GM19467 (cell line): ENCODE results near the gene DUSP28.

Source experiments
- ATAC-seq: cut with Tn5 transposase; IDR thresholded peaks from one replicate; pipeline ENCODE4 v1.9.1; 2021; ENCODE audit warnings: mild to moderate bottlenecking, moderate library complexity; ENCODE audit not compliant: unreplicated experiment

Gene DUSP28

DNA sequence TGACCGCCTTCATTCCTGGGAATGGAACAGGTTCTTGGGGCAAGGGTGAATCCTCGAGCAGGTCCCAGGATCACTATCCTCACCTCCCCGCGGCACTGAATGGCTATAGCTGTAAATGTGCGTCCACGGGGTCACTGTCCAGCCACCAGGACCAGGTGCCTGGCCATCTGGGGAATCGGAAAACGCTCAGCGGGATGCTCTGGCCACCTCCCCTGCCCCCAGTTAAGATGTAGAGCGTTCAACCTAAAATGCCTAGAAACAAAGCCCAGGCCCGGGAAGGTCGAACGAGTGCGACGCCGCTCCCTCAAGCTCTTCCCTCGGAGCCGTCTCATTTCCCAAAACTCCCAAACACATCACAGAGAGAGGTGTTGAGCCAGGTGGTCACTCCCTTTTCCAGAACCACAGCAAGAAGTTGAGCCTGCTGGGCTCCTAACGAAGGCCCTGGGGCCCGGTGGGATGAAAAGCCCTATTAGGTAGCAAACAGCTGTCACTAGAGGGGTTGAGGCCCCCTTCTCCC is 25.6 kb downstream of the DUSP28 start:
- no peak for ATAC-seq

DNA sequence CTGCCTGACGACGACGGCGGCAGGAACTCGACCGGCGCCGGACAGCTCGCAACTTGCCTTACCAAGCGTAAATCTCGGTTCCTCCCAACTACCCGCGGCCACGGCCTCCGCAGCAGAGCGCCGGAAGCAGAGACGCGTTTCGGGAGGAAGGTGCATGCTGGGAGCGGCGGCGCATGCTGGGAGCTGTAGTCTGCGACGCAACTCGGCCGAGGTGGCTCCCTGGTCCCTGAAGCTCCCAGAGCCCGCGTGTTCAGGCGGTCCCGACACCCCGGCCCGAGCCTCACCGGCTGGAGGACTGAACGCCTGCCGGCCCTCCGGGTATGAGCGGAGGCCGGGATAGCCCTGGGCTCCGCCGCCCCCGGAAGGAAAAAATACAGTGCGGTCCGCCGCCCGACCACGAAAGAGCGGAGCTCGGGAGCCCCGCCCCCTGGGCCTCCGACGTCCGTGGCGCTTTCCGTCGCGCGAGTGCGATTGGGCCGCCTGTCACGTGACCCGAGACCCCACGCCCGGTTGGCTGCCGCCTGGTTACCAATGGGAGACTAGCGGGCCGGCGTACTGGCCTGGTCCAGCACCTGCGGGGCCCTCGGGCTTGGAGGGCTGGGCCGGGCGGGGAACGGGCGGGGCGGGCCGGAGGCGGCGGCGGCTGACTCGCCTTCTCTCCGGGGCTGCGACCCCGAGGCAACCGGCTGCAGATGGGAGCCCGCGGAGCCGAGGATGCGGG is 26.2 kb downstream of the DUSP28 start, which contains the start of gene CAPN10:
TSS of gene CAPN10 (plus strand) at position 537 of the 721 bp plus-strand sequence. CDS start at position 715, 178 bp downstream.
- peak; percentile 51 for ATAC-seq

DNA sequence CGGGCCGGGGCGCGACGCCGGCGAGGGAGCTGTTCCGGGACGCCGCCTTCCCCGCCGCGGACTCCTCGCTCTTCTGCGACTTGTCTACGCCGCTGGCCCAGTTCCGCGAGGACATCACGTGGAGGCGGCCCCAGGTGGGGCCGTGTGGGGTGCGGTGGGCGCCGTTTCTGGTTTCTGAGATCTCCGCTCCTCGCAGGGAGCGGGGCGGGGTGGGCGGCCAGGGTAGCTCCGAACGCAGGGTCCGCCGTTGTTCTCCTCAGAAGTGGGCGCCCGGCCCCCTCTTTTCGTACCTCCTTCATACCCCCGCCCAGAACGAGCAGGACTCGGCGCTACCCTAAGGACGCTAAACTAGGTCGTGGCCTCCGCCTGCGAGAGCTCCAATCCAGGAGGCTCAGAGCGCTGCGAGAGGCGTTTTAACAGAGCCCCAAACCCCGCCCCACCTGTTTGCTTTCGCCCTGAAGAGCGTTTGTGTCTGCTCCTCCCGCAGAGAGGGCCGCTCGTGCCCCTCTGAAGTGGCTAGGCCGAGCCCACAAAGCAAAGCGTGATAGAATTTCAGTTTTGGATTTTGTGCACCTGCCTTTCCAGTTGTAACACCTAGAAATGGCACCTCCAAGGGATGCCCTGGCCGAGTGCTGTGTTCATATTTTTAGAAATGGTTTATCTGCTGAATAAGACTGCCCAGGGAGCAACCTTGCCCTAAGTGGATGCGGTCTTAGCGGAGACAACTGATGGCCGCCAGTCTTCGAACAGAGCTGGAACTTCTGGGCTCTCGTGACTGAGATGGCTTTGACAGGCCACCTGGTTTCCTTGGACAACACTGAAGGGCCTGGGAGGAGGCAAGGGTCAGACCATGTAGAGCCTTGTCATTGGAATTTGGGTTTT is 27.0 kb downstream of the DUSP28 start:
- no peak for ATAC-seq

DNA sequence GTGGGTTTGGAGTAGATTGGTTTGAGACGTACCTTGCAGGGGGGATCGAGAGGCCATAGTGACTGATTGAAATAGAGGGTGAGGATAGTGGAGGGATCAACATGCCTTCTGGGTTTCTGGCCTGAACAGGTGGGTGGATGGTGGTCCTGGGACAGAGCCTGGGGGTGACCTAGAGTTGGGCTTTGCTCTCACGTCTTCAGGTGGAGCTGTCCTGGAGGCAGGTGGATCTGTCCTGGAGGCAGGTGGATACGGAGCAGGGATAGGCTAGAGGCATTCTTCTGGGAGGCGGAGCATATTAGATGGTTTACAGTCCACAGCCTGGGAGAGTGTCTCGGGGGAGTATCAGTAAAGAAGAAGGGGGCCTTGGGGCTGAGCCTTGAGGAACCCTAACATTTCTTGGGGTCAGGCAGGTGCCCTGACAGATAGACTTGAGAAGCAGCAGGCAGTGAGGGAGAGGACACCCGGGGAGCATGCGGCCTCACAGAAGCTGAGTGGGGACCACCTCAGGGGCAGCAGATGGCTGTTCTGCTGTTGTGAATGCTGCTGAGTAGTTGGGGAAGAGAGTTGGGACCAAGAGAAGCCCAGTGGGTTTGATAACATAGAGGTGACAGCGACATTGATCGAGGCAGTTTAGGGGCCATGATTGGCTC is 28.0 kb downstream of the DUSP28 start:
- no peak for ATAC-seq

DNA sequence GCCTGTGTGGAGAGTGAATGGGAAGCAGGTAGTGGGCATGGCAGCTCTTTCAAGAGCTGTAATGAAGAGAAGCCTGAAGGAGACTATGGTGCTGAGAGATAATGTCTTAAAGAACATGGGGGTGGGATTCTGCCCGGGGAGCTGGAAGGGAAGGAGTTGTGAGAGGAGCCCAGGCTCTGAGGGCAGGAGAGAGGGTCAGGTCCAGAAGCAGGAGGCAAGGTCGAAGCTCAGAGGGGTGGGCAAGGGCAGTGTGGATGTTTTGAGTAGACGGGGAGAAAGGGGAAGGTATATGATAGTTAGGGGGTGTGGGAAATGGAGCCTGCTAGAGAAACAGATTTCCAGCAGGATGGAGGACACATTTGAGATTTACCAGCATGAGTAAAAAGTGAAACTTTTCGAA is 28.5 kb downstream of the DUSP28 start:
- no peak for ATAC-seq

DNA sequence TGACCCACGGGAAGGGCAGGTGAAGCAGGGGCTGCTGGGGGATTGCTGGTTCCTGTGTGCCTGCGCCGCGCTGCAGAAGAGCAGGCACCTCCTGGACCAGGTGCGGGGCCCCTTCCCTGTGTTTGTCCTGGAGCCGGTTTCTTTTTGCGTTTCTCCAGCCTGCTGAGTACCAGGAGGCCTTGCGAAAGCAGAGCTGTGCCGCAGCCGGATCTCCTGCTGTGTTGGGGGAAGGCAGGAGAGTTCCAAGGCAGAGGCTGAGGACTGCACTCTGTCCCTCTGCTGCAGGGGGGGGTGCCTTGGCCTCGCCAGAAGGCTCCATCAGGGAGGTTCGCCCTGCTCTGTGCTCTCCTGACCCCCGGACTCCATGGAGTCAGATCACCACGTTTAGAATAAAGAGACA is 29.2 kb downstream of the DUSP28 start:
- ATAC-seq, result no peak

DNA sequence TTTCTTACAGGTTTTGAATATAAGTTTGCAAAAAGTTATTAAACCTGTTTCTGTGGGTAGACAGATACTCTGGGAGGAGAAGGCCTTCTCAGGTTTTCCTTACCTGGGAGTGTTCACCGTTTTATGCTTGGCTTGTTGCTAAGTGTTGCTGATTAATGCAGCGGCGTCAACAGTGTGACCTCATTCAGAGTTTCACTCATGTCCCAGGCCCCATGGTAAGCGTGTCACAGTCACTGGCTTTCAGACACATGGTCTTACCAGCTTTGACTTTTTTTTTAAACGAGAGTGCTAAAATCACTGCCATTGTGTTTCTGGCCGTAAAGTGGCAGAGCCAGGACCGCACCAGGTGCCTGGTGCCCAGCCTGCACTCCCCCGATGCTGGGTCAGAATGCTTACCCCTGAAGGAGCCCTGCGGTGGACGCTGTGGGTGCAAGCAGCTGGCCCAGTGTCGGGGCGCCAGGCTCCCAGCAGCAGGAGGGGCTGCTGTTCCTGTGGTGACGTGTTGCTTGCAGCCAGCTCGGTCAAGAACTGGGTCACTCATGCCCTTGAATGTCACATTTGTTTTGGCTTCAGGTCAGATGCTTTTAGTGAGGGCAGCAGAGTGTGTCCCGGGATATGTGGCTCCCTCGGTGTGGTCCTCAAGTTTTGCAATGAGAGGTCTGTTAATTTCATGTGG is 29.8 kb downstream of the DUSP28 start:
- ATAC-seq, result no peak

DNA sequence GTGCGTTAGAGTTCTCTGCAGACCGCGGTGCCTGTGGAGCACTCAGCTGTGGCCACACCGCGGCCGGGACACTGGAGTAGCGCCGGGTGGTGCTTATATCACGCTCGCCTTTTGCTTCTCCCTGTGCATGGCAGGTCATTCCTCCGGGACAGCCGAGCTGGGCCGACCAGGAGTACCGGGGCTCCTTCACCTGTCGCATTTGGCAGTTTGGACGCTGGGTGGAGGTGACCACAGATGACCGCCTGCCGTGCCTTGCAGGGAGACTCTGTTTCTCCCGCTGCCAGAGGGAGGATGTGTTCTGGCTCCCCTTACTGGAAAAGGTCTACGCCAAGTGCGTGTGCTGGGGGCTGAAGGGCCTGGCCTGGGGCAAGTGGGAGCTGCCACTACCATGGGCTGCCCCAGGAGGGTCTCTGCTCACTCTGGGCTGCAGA is 30.5 kb downstream of the DUSP28 start:
- ATAC-seq, result no peak

DNA sequence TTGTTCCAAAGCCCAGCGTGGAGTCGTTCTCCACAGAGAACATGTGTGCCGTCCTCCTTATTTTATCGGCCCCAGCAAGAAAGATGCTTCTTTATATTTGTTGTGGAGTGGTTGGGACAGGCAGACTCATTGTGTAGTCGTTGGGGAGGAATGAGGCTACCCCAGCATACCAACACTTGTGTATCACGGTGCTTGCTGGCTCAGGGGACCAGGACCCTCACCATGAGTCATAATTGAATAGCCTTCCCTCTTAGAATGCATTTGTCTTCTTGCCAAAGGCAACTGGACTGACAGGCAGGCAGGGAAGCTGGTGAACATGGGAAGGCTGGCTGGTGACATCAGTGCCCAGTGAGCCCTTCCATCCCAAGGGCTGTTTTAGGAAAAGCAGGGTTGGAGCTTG is 31.1 kb downstream of the DUSP28 start:
- no peak for ATAC-seq

DNA sequence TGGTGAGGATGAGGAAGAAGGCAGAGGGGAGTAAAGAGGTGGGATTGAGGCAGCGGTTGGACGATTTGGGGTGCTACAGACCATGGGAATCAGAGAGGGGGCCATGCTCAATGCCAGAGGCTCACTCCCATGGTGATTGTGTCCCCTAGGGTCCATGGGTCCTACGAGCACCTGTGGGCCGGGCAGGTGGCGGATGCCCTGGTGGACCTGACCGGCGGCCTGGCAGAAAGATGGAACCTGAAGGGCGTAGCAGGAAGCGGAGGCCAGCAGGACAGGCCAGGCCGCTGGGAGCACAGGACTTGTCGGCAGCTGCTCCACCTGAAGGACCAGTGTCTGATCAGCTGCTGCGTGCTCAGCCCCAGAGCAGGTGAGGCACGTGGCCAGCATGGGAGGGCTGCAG is 31.6 kb downstream of the DUSP28 start:
- ATAC-seq, result no peak

DNA sequence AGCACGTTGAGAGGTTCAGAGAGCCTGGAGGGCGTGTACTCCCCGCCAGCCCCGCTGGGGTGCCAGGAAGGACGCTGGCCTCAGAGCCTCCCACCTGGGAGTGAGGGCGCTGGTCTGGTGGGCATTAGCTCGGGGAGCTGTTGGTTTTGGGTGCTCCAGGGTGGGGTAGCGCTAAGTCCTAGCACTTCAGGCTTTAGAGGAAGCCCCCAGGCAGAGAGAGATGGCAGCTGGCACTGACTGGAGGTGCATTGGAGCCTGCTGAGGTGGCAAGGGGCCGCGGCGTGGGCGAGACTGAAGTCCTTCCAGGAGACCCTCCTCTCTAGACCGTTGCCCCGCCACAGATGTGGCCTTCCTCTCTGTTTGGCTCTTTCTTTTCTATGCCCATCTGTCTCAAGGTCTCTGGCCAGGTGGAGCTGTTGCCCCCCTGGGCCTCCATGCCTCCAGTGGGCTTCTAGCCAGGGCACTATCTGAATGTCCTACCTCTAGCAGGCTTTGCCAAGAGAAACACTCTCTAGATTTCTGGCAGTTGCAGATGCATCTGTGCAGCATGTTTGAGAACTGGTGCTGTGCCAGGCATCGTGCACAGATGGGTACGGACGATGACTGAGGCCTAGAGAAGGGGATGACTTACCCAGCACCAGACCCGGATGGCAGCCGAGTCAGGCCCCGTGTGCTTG is 33.0 kb downstream of the DUSP28 start:
- ATAC-seq, result no peak

- ATAC-seq, result no peak
These were observed 33.7 kb downstream of the DUSP28 start for GRCh38 chr2:240593703-240594451.

DNA sequence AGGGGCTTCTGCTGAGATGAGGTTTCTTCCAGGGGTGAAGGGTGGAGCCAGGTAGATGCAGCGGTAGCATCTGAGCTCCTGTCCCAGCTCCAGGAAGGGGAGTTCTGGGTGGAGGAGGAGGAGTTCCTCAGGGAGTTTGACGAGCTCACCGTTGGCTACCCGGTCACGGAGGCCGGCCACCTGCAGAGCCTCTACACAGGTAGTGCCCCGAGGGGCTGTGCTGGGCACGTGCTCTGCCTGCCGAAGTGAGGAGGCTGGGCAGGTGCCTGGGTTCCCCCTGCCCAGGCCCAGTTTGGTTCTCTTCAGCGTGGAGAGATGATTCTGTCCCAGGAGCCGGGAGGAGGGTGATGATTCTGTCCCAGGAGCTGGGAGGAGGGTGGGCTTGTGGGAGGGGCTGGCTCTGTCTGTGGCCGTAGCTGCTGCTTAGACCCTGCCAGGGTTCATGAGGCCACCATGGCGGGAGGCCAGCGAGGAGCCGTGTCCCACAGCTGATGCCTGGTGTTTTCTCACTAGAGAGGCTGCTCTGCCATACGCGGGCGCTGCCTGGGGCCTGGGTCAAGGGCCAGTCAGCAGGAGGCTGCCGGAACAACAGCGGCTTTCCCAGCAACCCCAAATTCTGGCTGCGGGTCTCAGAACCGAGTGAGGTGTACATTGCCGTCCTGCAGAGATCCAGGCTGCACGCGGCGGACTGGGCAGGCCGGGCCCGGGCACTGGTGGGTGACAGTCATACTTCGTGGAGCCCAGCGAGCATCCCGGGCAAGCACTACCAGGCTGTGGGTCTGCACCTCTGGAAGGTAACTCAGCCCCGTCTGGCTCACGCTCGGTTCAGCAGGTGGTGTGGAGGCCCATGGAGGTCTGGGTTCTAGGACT is 34.6 kb downstream of the DUSP28 start:
- no peak for ATAC-seq

DNA sequence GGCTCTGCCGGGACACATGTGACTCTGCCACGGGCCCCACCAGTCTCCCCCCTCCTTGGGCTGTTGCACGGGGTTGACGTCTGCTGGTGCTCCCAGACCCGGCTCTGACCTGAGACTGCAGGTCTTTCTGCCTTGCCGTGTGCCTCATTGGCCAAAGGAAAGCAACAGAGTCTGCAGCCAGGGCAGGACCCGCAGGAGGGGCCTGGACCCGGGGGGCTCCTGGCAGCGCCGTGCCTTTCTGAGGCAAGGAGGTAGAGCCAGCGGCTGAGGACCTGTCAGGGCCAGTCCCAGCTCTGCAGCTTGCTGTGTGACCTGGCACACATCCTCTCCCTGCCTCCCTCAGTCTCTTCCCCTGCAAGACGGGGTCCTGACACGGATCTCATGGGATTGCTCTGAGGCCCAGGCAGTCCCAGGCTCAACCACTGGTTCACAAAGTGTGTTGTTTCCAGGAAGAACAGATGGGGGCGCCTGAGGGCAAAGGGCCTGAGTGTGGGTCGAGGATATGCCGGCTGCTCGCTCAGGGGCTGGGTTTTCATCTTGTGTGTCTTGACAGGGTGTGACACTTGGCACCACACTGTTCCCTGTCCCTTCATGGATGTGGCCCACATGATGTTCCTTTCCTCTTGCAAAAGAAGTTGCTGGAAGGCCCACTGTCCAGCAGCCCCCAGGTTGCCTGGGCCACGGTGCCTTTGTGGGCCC is 35.4 kb downstream of the DUSP28 start:
- ATAC-seq, result no peak

DNA sequence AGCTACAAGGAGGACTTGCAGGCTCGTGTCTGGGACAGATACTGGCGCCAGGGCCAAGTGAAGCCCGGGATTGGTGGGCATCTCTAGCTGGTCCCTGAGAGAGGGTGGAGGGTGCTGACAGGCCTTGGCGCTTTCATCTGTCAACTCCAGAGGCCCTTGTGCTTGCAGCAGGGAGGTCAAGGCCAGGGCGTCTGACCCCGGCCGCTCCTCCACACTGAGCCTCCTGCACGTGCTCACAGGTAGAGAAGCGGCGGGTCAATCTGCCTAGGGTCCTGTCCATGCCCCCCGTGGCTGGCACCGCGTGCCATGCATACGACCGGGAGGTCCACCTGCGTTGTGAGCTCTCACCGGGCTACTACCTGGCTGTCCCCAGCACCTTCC is 35.9 kb downstream of the DUSP28 start:
- no peak for ATAC-seq

GRCh38 chr2:240596491-240596931 is 36.4 kb downstream of the DUSP28 start:
- no peak for ATAC-seq

DNA sequence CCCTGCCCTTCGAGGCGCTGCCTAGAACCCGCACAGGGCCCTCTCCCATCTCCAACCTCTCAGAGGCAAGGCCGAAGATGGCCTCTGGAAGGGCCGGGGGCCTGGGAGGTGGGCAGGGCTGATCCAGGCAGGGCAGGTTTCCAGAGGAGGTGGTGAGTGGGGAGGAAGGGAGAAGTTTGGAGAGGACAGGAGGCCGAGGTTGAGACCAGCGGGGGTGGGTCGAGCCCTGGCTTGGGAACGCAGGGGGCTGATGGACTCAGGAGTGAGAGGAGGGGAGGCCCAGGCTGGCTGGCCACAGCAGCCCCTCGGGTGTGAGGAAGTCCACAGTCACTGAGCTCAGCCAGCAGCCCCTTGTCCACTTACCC is 36.9 kb downstream of the DUSP28 start:
- no peak for ATAC-seq
